Spinal cord (tissue), 10 donors: ENCODE measurements around the gene MAN2C1. TPM values are rescaled to one million over a fixed set of nuclear protein-coding genes. Genes with fewer than 3 reads are reported as not detected.
A peak's percentile ranks its signal among the peaks of the same experiment; 100 is the strongest.
"Not testable (repeated sequence)": the region's sequence is repeated elsewhere in the genome, so short reads cannot be mapped to it uniquely, and the experiment has no call there.

Source experiments
- DNase-seq, 6 donors: peaks; one replicate each; pipeline versions ENCODE4 v3.0.0 to v3.0.0-alpha.2; 2013 to 2015; ENCODE audit warnings: low spot score in 6 of 6, low read depth in 4 of 6
- H3K27ac ChIP-seq: one replicate; pipeline ENCODE4 v1.5.1; 2013; ENCODE audit warnings: low read depth, low read length, control low read depth
- H3K27me3 ChIP-seq: one replicate; pipeline ENCODE4 v1.6.1; 2013; ENCODE audit warnings: low read length; ENCODE audit not compliant: control insufficient read depth, insufficient read depth
- H3K36me3 ChIP-seq: one replicate; pipeline ENCODE4 v1.6.1; 2013; ENCODE audit warnings: low read length; ENCODE audit not compliant: control insufficient read depth, insufficient read depth
- H3K4me1 ChIP-seq: one replicate; pipeline ENCODE4 v1.6.1; 2013; ENCODE audit warnings: low read length; ENCODE audit not compliant: control insufficient read depth, insufficient read depth
- H3K4me3 ChIP-seq: one replicate; pipeline ENCODE4 v1.5.1; 2013; ENCODE audit warnings: low read depth, low read length, control low read depth
- H3K9me3 ChIP-seq: one replicate; pipeline ENCODE4 v1.6.1; 2013; ENCODE audit warnings: low read length; ENCODE audit not compliant: control insufficient read depth, insufficient read depth
- whole genome bisulfite sequencing: methylation state at CpG from one replicate; pipeline ENCODE4 v1.1.5; 2013; ENCODE audit warnings: missing lambda C conversion rate; ENCODE audit not compliant: insufficient coverage; 5-methylcytosine and 5-hydroxymethylcytosine counted together
- polyA plus RNA-seq, 2 donors: library from polyadenylated mRNA; unstranded; fragments of 120-200 nt; gene quantifications; one replicate each; pipeline ENCODE4 v1.2.1, GENCODE V29; 2013; ENCODE audit not compliant: insufficient read length in 2 of 2
- total RNA-seq, 2 donors: library from RNA; depleted of rRNA in 1 of 2; stranded (reverse); fragments of 120-200 nt in 1 of 2; fragments of >200 nt in 1 of 2; gene quantifications; one replicate each; pipeline versions ENCODE4 v1.2.3 to v1.2.4, GENCODE V29; 2013 to 2014
- donor health status: healthy.

Gene MAN2C1
- total and polyA plus RNA-seq, 4 donors = 88.3 to 256 (median 152) TPM

DNA sequence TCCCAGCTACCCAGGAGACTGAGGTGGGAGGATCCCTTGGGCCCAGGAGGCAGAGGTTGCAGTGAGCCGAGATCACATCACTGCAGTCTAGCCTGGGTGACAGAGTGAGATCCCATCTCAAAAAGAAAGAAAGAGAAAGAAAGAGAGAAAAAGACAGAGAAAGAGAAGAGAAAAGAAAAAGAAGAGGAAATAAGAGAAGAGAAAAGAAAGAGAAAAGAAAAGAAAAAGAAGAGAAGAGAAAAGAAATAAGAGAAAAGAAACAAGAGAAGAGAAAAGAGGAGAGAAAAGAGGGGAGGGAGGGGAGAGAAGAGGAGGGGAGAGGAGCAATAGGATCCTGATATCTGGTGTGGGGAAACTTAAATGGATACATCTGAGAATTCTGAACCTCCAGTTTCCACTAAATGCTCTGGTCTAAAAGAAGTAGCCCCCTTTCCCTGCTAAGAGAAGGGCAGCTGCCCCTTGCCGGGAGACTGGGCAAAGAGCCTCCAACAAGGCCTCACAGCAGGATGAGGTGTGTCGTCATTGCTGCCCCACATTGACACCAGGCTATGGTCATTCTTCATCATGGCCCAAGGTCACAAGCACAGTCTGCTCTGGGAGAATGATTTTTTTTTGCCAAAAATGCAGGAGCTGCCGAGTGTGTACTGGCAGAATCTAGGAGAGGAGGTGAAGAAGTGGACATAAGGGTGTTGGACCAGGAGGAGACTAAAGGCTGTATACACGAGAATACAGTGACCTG, 53.7 kb downstream of the MAN2C1 start:
- Histone ChIP-seq H3K4me3 (no peak overlapping the region), H3K9me3 (no peaks in the 10 kb centered on the region), H3K27ac (no peak overlapping the region), H3K36me3 (no peaks in the 10 kb centered on the region), H3K4me1 (no peaks in the 10 kb centered on the region), H3K27me3 (no peaks in the 10 kb centered on the region)
- no peak for DNase-seq
- 78% methylated on average over 5 of the region's 5 CpGs for WGBS

DNA sequence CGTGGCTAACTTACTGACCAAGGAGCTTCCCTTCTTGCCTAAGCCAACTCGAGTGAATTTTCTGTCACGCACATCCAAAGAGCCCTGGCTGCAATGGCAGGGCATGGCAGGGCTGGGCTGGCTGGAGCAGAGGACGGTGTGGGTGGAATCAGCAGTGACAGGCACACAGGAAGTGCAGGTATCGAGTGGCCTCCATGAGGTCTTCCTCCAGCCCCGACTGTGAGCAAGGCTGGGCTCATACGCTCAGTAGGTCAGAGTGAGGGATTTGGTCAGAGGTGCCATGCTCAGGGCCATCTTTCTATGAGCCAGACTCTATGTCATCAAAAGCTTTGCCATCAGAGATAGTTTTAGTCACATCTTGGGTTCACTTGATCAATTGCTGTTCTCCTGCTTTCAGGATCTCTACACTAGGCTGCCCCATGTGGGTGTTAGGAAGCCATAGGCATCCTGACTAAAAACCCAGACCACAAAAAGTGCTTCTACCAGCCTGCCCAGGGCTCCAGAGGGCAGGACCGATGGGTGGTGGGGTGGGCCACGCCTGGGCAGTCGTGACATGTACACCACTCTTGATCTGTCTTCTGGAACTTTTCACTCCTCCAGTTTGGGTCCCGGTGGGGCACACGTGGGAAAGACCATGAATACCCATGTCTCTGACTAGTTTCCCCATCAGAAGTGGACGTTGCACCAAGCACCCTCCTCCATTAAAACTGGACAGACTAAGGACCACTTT, 55.1 kb downstream of the MAN2C1 start:
- WGBS = 89% methylated on average over 7 of the region's 13 CpGs
- Histone ChIP-seq H3K9me3 (no peaks in the 10 kb centered on the region), H3K27me3 (peaks cover 3% of the 10 kb centered on the region), H3K27ac (no peak overlapping the region), H3K4me3 (no peak overlapping the region), H3K4me1 (no peaks in the 10 kb centered on the region), H3K36me3 (no peaks in the 10 kb centered on the region)
- no peak for DNase-seq

DNA sequence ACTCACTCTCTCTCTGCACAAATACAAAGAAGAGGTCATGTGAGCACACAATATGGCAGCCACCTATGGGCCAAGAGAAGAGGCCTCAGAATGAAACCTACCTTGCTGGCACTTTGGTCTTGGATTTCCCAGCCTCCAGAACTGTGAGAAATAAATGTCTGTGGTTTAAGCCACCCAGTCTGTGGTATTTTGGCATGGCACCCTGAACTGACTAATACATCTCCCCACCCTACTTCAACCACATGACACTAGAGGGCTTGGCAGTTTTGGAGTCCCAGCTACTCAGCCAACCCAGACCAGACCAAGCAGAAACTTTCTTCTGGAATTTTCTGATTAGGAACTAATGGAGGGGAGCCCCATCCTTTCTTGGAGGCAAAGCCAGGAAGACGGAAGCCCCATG, 55.9 kb downstream of the MAN2C1 start:
- not testable (repeated sequence) for H3K9me3 ChIP-seq, H3K4me3 ChIP-seq, H3K4me1 ChIP-seq, H3K27ac ChIP-seq, DNase-seq, H3K27me3 ChIP-seq, H3K36me3 ChIP-seq
- 100% methylated on average over 1 of the region's 1 CpG for WGBS

DNA sequence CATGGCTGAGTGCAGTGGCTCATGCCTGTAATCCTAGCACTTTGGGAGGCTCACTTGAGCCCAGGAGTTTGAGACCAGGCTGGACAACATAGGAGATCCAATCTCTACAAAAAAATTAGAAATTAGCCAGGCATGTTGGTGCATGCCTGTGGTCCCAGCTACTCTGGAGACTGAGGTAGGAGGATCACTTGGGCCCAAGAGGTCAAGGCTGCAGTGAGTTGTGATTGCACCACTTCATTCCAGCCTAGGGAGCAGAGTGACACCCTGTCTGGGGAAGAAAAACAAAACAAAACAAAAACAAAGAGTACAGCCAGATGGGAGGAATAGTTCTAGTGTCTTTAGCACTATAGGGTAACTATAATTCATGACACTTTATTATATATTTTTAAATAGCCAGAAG, 58.7 kb downstream of the MAN2C1 start:
- H3K36me3 ChIP-seq = no peaks in the 10 kb centered on the region
- DNase-seq = no peak
- H3K4me3 ChIP-seq = no peak overlapping the region
- no peak overlapping the region for H3K27ac ChIP-seq
- no peaks in the 10 kb centered on the region for H3K4me1 ChIP-seq
- H3K27me3 ChIP-seq = peaks cover 13% of the 10 kb centered on the region
- H3K9me3 ChIP-seq = no peaks in the 10 kb centered on the region

DNA sequence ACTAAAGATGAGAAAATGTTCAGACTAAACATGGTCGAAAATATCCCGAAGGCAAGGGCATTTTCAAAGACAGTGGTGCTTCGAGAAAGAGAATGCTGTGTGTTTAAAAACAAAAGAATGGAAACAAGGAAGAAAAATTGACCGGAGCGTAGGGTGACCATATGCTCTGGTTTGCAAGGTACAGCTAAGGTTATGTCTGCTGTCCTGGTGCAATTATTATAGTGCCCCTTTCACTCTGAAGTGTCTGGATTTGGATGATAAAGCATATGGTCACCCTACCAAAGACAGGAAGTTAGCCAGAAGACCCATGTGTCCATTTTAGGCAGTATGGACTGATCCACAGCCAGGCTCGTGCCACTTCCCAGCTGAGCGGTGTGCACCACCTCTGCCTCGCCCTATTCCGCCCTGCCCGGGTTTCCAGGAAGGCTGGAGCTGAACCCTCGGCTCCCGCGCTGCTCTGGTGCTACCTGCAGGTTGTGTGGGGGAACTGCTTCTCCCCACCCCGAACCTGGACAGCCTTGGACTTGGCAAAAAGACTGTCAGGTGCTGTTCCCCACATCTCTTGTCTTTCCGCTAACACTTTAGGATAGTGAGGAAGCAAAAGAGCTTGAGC, 60.5 kb downstream of the MAN2C1 start:
- peak in 3 of 6 donors; percentile 0 to 21 (median 1) for DNase-seq
- 30% methylated on average over 13 of the region's 15 CpGs for WGBS

DNA sequence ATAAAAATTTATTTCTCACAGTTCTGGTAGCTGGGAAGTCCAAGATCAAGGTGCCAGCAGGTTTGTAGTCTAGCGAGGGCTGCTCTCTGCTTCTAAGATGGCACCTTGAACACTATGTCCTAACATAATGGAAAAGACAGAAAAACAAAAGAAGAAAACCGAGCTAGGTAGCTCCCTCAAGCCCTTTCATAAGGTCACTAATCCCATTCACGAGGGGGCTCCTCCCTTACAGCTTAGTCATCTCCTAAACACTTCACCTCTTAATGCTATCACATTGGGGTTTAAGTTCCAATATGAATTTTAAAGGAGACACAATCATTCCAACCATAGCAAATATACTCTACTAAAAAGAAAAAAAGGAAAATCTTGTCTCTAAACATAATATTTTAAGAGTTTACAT, 62.2 kb downstream of the MAN2C1 start:
- Histone ChIP-seq H3K4me1 (no peaks in the 10 kb centered on the region), H3K9me3 (no peaks in the 10 kb centered on the region), H3K36me3 (no peaks in the 10 kb centered on the region), H3K4me3 (no peak overlapping the region), H3K27ac (no peak overlapping the region), H3K27me3 (peaks cover 16% of the 10 kb centered on the region)
- no CpG with 5 or more reads among the region's 3 CpGs for WGBS
- DNase-seq = no peak

More for the DNA sequence above, 60.5 kb downstream of the MAN2C1 start:
- Histone ChIP-seq H3K4me1 (no peaks in the 10 kb centered on the region), H3K4me3 (no peak overlapping the region), H3K9me3 (no peaks in the 10 kb centered on the region), H3K36me3 (no peaks in the 10 kb centered on the region), H3K27ac (no peak overlapping the region), H3K27me3 (peaks cover 16% of the 10 kb centered on the region)

Other genes with a start within 250 kb of the MAN2C1 start
- 1 to 10 TPM; 2.6 to 8.9 TPM for gene C15orf39, start 166.7 kb downstream of the MAN2C1 start, total RNA-seq
- 10 to 100 TPM; 11.8 to 15.0 TPM for gene C15orf39, start 166.7 kb downstream of the MAN2C1 start, polyA plus RNA-seq
- not detected for gene GOLGA6C, start 110.3 kb downstream of the MAN2C1 start, total RNA-seq
- gene GOLGA6C, start 110.3 kb downstream of the MAN2C1 start, polyA plus RNA-seq = not detected
- gene GOLGA6D, start 85.8 kb downstream of the MAN2C1 start, total RNA-seq = under 1 TPM; 0.06 to 0.10 TPM
- under 1 TPM; 0.16 to 0.45 TPM for gene GOLGA6D, start 85.8 kb downstream of the MAN2C1 start, polyA plus RNA-seq
- gene COMMD4, start 32.5 kb downstream of the MAN2C1 start, total RNA-seq = 10 to 100 TPM; 22.3 to 67.2 TPM
- 10 to 100 TPM; 64.4 to 80.8 TPM for gene COMMD4, start 32.5 kb downstream of the MAN2C1 start, polyA plus RNA-seq
- 10 to 100 TPM; 11.8 to 41.3 TPM for gene NEIL1, start 21.6 kb downstream of the MAN2C1 start, total RNA-seq
- gene NEIL1, start 21.6 kb downstream of the MAN2C1 start, polyA plus RNA-seq = 10 to 100 TPM; 34.3 to 60.9 TPM
- gene SIN3A, start 83.1 kb upstream of the MAN2C1 start, total RNA-seq = 10 to 100 TPM; 37.5 to 40.6 TPM
- gene SIN3A, start 83.1 kb upstream of the MAN2C1 start, polyA plus RNA-seq = 10 to 100 TPM; 32.6 to 34.8 TPM
- 10 to 100 TPM; 32.4 to 38.4 TPM for gene PTPN9, start 210.7 kb upstream of the MAN2C1 start, total RNA-seq
- gene PTPN9, start 210.7 kb upstream of the MAN2C1 start, polyA plus RNA-seq = 10 to 100 TPM; 40.1 to 44.0 TPM